ENCODE measurements around the gene FGF12. TPM values are rescaled to one million over a fixed set of nuclear protein-coding genes. Genes with fewer than 3 reads are reported as not detected.

Gene FGF12
- total RNA-seq, 1 donor from 2014 or later = 1.6 TPM

- DNase-seq (ENCODE audit: low read depth) = no peak
- TF ChIP-seq CTCF (conservative IDR thresholded peaks at IDR 0.05; ENCODE audit: low read depth, low read length) = no peak
Observed at GRCh38 chr3:192171213-192171612, 556.1 kb downstream of the FGF12 start.

GRCh38 chr3:192170659-192171058 lies 556.7 kb downstream of the FGF12 start:
- no peak for TF ChIP-seq CTCF (conservative IDR thresholded peaks at IDR 0.05; ENCODE audit: low read depth, low read length)
- H3K4me3 ChIP-seq (ENCODE audit: low read depth, low read length) = no peak overlapping the region
- no peak for DNase-seq (ENCODE audit: low read depth)

More at GRCh38 chr3:192171213-192171612, 556.1 kb downstream of the FGF12 start:
- H3K4me3 ChIP-seq (ENCODE audit: low read depth, low read length) = no peak overlapping the region

- H3K4me3 ChIP-seq (ENCODE audit: low read depth, low read length) = no peak overlapping the region
- no peak for TF ChIP-seq CTCF (conservative IDR thresholded peaks at IDR 0.05; ENCODE audit: low read depth, low read length)
- DNase-seq (ENCODE audit: low read depth) = no peak
Observed at GRCh38 chr3:192170031-192170430, 557.3 kb downstream of the FGF12 start.

- H3K4me3 ChIP-seq (ENCODE audit: low read depth, low read length) = no peak overlapping the region
- DNase-seq (ENCODE audit: low read depth) = no peak
- no peak for TF ChIP-seq CTCF (conservative IDR thresholded peaks at IDR 0.05; ENCODE audit: low read depth, low read length)
Observed at GRCh38 chr3:192169332-192169915, 557.9 kb downstream of the FGF12 start.

GRCh38 chr3:192168202-192168601 lies 559.1 kb downstream of the FGF12 start:
- DNase-seq (ENCODE audit: low read depth) = no peak
- TF ChIP-seq CTCF (conservative IDR thresholded peaks at IDR 0.05; ENCODE audit: low read depth, low read length) = no peak
- no peak overlapping the region for H3K4me3 ChIP-seq (ENCODE audit: low read depth, low read length)

GRCh38 chr3:192165552-192165951 lies 561.8 kb downstream of the FGF12 start:
- no peak for DNase-seq (ENCODE audit: low read depth)
- no peak for TF ChIP-seq CTCF (conservative IDR thresholded peaks at IDR 0.05; ENCODE audit: low read depth, low read length)
- H3K4me3 ChIP-seq (ENCODE audit: low read depth, low read length) = no peak overlapping the region

- H3K4me3 ChIP-seq (ENCODE audit: low read depth, low read length) = no peak overlapping the region
- no peak for DNase-seq (ENCODE audit: low read depth)
- no peak for TF ChIP-seq CTCF (conservative IDR thresholded peaks at IDR 0.05; ENCODE audit: low read depth, low read length)
Observed at GRCh38 chr3:192161661-192162060, 565.7 kb downstream of the FGF12 start.
